Skeletal muscle tissue (tissue), 1 donor: ENCODE data around the gene SLC17A6. TPM values are rescaled to one million over a fixed set of nuclear protein-coding genes. Genes with fewer than 3 reads are reported as not detected.

Experiments
- total RNA-seq: library from RNA; depleted of rRNA; stranded (reverse); fragments of >200 nt; gene quantifications from one replicate; pipeline ENCODE4 v1.2.3, GENCODE V29; 2014

Gene SLC17A6
- total RNA-seq, 1 donor from 2014 or later = not detected

Other genes with a start within 250 kb of the SLC17A6 start
- gene ANO5, start 145.3 kb upstream of the SLC17A6 start, total RNA-seq = 24.0 TPM